ENCODE measurements around the gene FMO5. TPM values are rescaled to one million over a fixed set of nuclear protein-coding genes. Genes with fewer than 3 reads are reported as not detected.

FMO5 gene
- polyA plus RNA-seq (ENCODE audit: insufficient read length in 4 of 4), result 10 to 100 TPM in 1 of 4 donors, 1 to 10 TPM in 3; 6.8 to 11.1 (median 8.6) TPM

- DNase-seq (ENCODE audit: low read depth in 4 of 4, low spot score in 3 of 4), result peak; percentile 54 to 68 (median 58)
These were observed at the start of gene FMO5 for GRCh38 chr1:147225193-147225730. FMO5 (minus strand) TSS chr1:147225339; CDS start chr1:147225029, 310 bp downstream.

- DNase-seq (ENCODE audit: low read depth in 4 of 4, low spot score in 3 of 4), result peak; percentile 18 to 43 (median 36)
These were observed 48.5 kb upstream of the FMO5 start for GRCh38 chr1:147273409-147274336.

- no peak for DNase-seq (ENCODE audit: low read depth in 4 of 4, low spot score in 3 of 4)
These were observed 46.9 kb upstream of the FMO5 start for GRCh38 chr1:147272042-147272441.

GRCh38 chr1:147270721-147271120 is 45.6 kb upstream of the FMO5 start:
- no peak for DNase-seq (ENCODE audit: low read depth in 4 of 4, low spot score in 3 of 4)

GRCh38 chr1:147267711-147268110 is 42.6 kb upstream of the FMO5 start:
- DNase-seq (ENCODE audit: low read depth in 4 of 4, low spot score in 3 of 4), result no peak

GRCh38 chr1:147266381-147266780 is 41.2 kb upstream of the FMO5 start:
- no peak for DNase-seq (ENCODE audit: low read depth in 4 of 4, low spot score in 3 of 4)

GRCh38 chr1:147264158-147264768 is 39.1 kb upstream of the FMO5 start:
- DNase-seq (ENCODE audit: low read depth in 4 of 4, low spot score in 3 of 4), result no peak

GRCh38 chr1:147260956-147261355 is 35.8 kb upstream of the FMO5 start:
- DNase-seq (ENCODE audit: low read depth in 4 of 4, low spot score in 3 of 4), result no peak

GRCh38 chr1:147252540-147252939 is 27.4 kb upstream of the FMO5 start:
- DNase-seq (ENCODE audit: low read depth in 4 of 4, low spot score in 3 of 4), result no peak

GRCh38 chr1:147247656-147248238 is 22.6 kb upstream of the FMO5 start:
- no peak for DNase-seq (ENCODE audit: low read depth in 4 of 4, low spot score in 3 of 4)

- DNase-seq (ENCODE audit: low read depth in 4 of 4, low spot score in 3 of 4), result no peak
These were observed 21.9 kb upstream of the FMO5 start for GRCh38 chr1:147246910-147247655.

GRCh38 chr1:147246044-147246690 is 21.0 kb upstream of the FMO5 start:
- DNase-seq (ENCODE audit: low read depth in 4 of 4, low spot score in 3 of 4), result no peak

- no peak for DNase-seq (ENCODE audit: low read depth in 4 of 4, low spot score in 3 of 4)
These were observed 20.5 kb upstream of the FMO5 start for GRCh38 chr1:147245586-147246021.

GRCh38 chr1:147245129-147245528 is 20.0 kb upstream of the FMO5 start:
- DNase-seq (ENCODE audit: low read depth in 4 of 4, low spot score in 3 of 4), result no peak

- no peak for DNase-seq (ENCODE audit: low read depth in 4 of 4, low spot score in 3 of 4)
These were observed 18.7 kb upstream of the FMO5 start for GRCh38 chr1:147243841-147244240.

GRCh38 chr1:147243228-147243685 is 18.1 kb upstream of the FMO5 start:
- DNase-seq (ENCODE audit: low read depth in 4 of 4, low spot score in 3 of 4), result peak in 1 of 4 donors; percentile 41

GRCh38 chr1:147242449-147243227 is 17.5 kb upstream of the FMO5 start, which contains the start of gene CHD1L:
CHD1L (plus strand) TSS chr1:147242684; CDS start chr1:147242704, 20 bp downstream.
- peak; percentile 91 to 95 (median 94) for DNase-seq (ENCODE audit: low read depth in 4 of 4, low spot score in 3 of 4)

- DNase-seq (ENCODE audit: low read depth in 4 of 4, low spot score in 3 of 4), result no peak
These were observed 16.9 kb upstream of the FMO5 start for GRCh38 chr1:147241934-147242448.
